K562 (cell line): Measurements from ENCODE around the gene MARCHF3. TPM values are rescaled to one million over a fixed set of nuclear protein-coding genes. Genes with fewer than 3 reads are reported as not detected.

Source experiments
- ATAC-seq: fragments of 200-7000 bp; cut with Tn5 transposase; 3 replicates; pipeline ENCODE4 v1.9.1; 2020; ENCODE audit warnings: moderate library complexity
- BruUV-seq: library from RNA; stranded (reverse); fragments of 400-500 nt; replicated peaks from 2 replicates; lab custom pipeline; 2021; lab: Mats Ljungman, UMichigan
- CTCF ChIA-PET: fragments of 300-600 bp; formaldehyde crosslinking; extraction: SDS; loops from one replicate; lab custom pipeline; 2021; ENCODE audit warnings: low intra/inter-chr PET ratio; lab: Yijun Ruan, JAX
- POLR2A ChIA-PET: fragments of 300-600, 350-650 bp; sonication (Branson Sonifier 250); formaldehyde crosslinking; extraction: SDS; loops from one replicate; lab custom pipeline; 2021; ENCODE audit warnings: antibody characterized with exemption, inconsistent platforms; lab: Yijun Ruan, JAX
- DNase-seq, 4 experiments: peaks; one replicate each; pipeline versions ENCODE4 v3.0.0 to v3.0.0-alpha.2; 2011 to 2018; ENCODE audit warnings: low spot score in 3 of 4, mixed read lengths in 3 of 4; ENCODE audit errors: extremely low read depth in 1 of 4
- FAIRE-seq: peaks from 2 replicates; lab custom pipeline; 2011; peaks lifted over from hg19 to GRCh38; lab: Jason Lieb, UNC
- H2AFZ ChIP-seq: 2 replicates; pipeline ENCODE4 v1.6.0; 2011; ENCODE audit warnings: low read depth, low read length, control low read depth, inconsistent platforms
- H3K27ac ChIP-seq: fragments of 200-600 bp; 3 replicates; pipeline ENCODE4 v1.8.0; 2011; ENCODE audit warnings: low read depth, mild to moderate bottlenecking, control low read depth, inconsistent platforms, low read length, moderate library complexity, mixed read lengths; ENCODE audit errors: extremely low read depth
- H3K27me3 ChIP-seq, 2 experiments: fragments of 300-600 bp in 1 of 2; 2 replicates in 1 of 2; 3 replicates in 1 of 2; pipeline versions ENCODE4 v1.6.0 to v1.8.0; 2011; ENCODE audit warnings: inconsistent platforms in 2 of 2, low read length in 2 of 2, mild to moderate bottlenecking in 1 of 2, mixed read lengths in 1 of 2, moderate library complexity in 1 of 2; ENCODE audit not compliant: control insufficient read depth in 2 of 2, insufficient read depth in 2 of 2
- H3K36me3 ChIP-seq: fragments of 300-600 bp; 3 replicates; pipeline ENCODE4 v1.8.0; 2011; ENCODE audit warnings: mild to moderate bottlenecking, low read length, inconsistent platforms; ENCODE audit not compliant: control insufficient read depth, insufficient read depth
- H3K4me1 ChIP-seq, 2 experiments: fragments of 200-600 bp in 1 of 2; replicated peaks in 1 of 2; 2 replicates in 1 of 2; 3 replicates in 1 of 2; pipeline versions ENCODE4 v1.5.1 to v1.8.0; 2011; ENCODE audit warnings: inconsistent platforms in 2 of 2, low read length in 2 of 2, mild to moderate bottlenecking in 1 of 2, mixed read lengths in 1 of 2, moderate library complexity in 1 of 2; ENCODE audit not compliant: control insufficient read depth in 2 of 2, insufficient read depth in 2 of 2
- H3K4me2 ChIP-seq: 2 replicates; pipeline ENCODE4 v1.6.1; 2011; ENCODE audit warnings: low read length, control low read depth, inconsistent platforms, mixed read lengths; ENCODE audit not compliant: insufficient read depth
- H3K4me3 ChIP-seq: fragments of 200-600 bp; sonication (generic), shearing (Covaris generic); 2 replicates; pipeline ENCODE4 v1.5.1; 2016; ENCODE audit warnings: control low read depth, inconsistent platforms
- H3K79me2 ChIP-seq: fragments of 200-600 bp; 3 replicates; pipeline ENCODE4 v1.8.0; 2011; ENCODE audit warnings: low read length, inconsistent platforms; ENCODE audit not compliant: control insufficient read depth, insufficient read depth
- H3K9ac ChIP-seq, 2 experiments: 2 replicates each; pipeline versions ENCODE4 v1.6.0 to v1.6.1; 2011; ENCODE audit warnings: low read depth in 2 of 2, low read length in 2 of 2, control low read depth in 1 of 2, inconsistent platforms in 1 of 2, mild to moderate bottlenecking in 1 of 2, mixed read lengths in 1 of 2; ENCODE audit not compliant: insufficient read depth in 1 of 2
- H3K9me1 ChIP-seq: one replicate; pipeline ENCODE4 v1.6.0; 2011; ENCODE audit warnings: inconsistent platforms, mild to moderate bottlenecking, low read length, moderate library complexity; ENCODE audit not compliant: control insufficient read depth, insufficient read depth
- H3K9me3 ChIP-seq: replicated peaks from 2 replicates; pipeline ENCODE4 v1.5.1; 2011; ENCODE audit warnings: low read depth, low read length, inconsistent platforms; ENCODE audit not compliant: control insufficient read depth, insufficient read depth
- H4K20me1 ChIP-seq: replicated peaks from 2 replicates; pipeline ENCODE4 v1.6.1; 2011; ENCODE audit warnings: low read length, inconsistent platforms, mixed read lengths; ENCODE audit not compliant: control insufficient read depth, insufficient read depth
- BCOR ChIP-seq: fragments of 450-650 bp; IDR thresholded peaks from 2 replicates; pipeline ENCODE4 v1.6.1; 2016
- BMI1 ChIP-seq: fragments of 150-350 bp; IDR thresholded peaks from 2 replicates; pipeline ENCODE4 v1.6.1; 2014; ENCODE audit warnings: low read length
- ETV5 ChIP-seq: sonication (generic); formaldehyde crosslinking; IDR thresholded peaks from 2 replicates; pipeline ENCODE4 v1.4.0; 2020; ENCODE audit warnings: low read depth, mild to moderate bottlenecking, missing genetic modification reagents
- NR2C1 ChIP-seq, 2 experiments: fragments of 450-650 bp; IDR thresholded peaks; 2 replicates each; pipeline ENCODE4 v1.6.1; 2017; ENCODE audit warnings: mild to moderate bottlenecking in 2 of 2, antibody characterized with exemption in 1 of 2, inconsistent platforms in 1 of 2, missing compliant biosample characterization in 1 of 2, missing genetic modification characterization in 1 of 2
- NUFIP1 ChIP-seq: fragments of 450-650 bp; IDR thresholded peaks from 2 replicates; pipeline ENCODE4 v1.6.1; 2018; ENCODE audit not compliant: partially characterized antibody
- PRPF4 ChIP-seq: fragments of 200-400 bp; formaldehyde crosslinking; IDR thresholded peaks from one replicate; pipeline ENCODE4 v1.6.1; 2017; ENCODE audit warnings: low read length, low read depth, mild to moderate bottlenecking; ENCODE audit not compliant: insufficient read depth, poor library complexity, severe bottlenecking
- TBP ChIP-seq: optimal IDR thresholded peaks from 2 replicates; pipeline ENCODE3; 2011; ENCODE audit warnings: low read depth, low read length, improper control_type of control experiment
- ZFPM2 ChIP-seq: fragments of 250-450 bp; sonication (Bioruptor Pico); IDR thresholded peaks from 2 replicates; pipeline ENCODE4 v1.5.1; 2022; ENCODE audit warnings: mild to moderate bottlenecking
- ZNF347 ChIP-seq: fragments of 450-650 bp; formaldehyde crosslinking; IDR thresholded peaks from 2 replicates; pipeline ENCODE4 v1.4.0; 2020; ENCODE audit warnings: low read depth, mild to moderate bottlenecking, moderate library complexity
- ZNF584 ChIP-seq: fragments of 200-800 bp; sonication (Bioruptor generic); IDR thresholded peaks from 2 replicates; pipeline ENCODE4 v1.6.1; 2016; ENCODE audit warnings: low read depth, mild to moderate bottlenecking, missing genetic modification characterization, missing compliant biosample characterization
- WGBS: fragments of 100-300 bp; shearing (Covaris generic); methylation state at CpG from one replicate; pipeline ENCODE4 v1.1.6; 2016; ENCODE audit warnings: low coverage, mixed read lengths; ENCODE audit not compliant: insufficient coverage; ENCODE audit errors: missing lambda C conversion rate; 5-methylcytosine and 5-hydroxymethylcytosine counted together
- in situ Hi-C: fragments of 300-500 bp; cut with MboI; formaldehyde crosslinking; loops from 4 replicates; pipeline ENCODE4 v1.15.0; 2018; ENCODE audit warnings: inconsistent platforms, mixed read lengths
- intact Hi-C: fragments of 100-400 bp; cut with micrococcal nuclease; formaldehyde crosslinking; loops from 2 replicates; pipeline ENCODE4 v1.14.2; 2022
- polyA plus RNA-seq, 8 experiments: library from polyadenylated mRNA; depleted of rRNA in 4 of 8; stranded (reverse) in 5 of 8; unstranded in 3 of 8; fragments of >200 nt; fragmentation: Nextera tagmentation in 2 of 8; fragmentation: Illumina TruSeq in 1 of 8; extraction: Ambion mirVana in 2 of 8; extraction: Trizol in 1 of 8; gene quantifications; 2 replicates each; pipeline versions ENCODE4 v1.2.1 to v1.2.3, GENCODE V29; 2011 to 2014; ENCODE audit warnings: inconsistent platforms in 1 of 8, missing spikeins in 1 of 8
- total RNA-seq, 7 experiments: library from RNA; depleted of rRNA in 6 of 7; stranded (reverse); fragments of >200 nt in 6 of 7; fragmentation: Illumina TruSeq in 2 of 7; extraction: Trizol in 2 of 7; gene quantifications; 2 replicates each; pipeline versions ENCODE4 v1.2.1 to v1.2.3, GENCODE V29; 2011 to 2021; ENCODE audit warnings: low replicate concordance in 1 of 7
- TF ChIP-seq, protein P1 (sequence below): fragments of 250-450 bp; sonication (Bioruptor Pico); IDR thresholded peaks from 2 replicates; pipeline ENCODE4 v1.4.0; 2020
- TF ChIP-seq, protein P2 (sequence below): sonication (generic); formaldehyde crosslinking; IDR thresholded peaks from 2 replicates; pipeline ENCODE4 v1.8.0; 2022; ENCODE audit warnings: missing genetic modification reagents, mild to moderate bottlenecking, borderline replicate concordance

MARCHF3 gene
- total and polyA plus RNA-seq, 9 of the 15 experiments (the other 6 are each of a cell fraction or from before 2014, with no cell fraction given), result 5.6 to 37.4 (median 16.5) TPM

DNA sequence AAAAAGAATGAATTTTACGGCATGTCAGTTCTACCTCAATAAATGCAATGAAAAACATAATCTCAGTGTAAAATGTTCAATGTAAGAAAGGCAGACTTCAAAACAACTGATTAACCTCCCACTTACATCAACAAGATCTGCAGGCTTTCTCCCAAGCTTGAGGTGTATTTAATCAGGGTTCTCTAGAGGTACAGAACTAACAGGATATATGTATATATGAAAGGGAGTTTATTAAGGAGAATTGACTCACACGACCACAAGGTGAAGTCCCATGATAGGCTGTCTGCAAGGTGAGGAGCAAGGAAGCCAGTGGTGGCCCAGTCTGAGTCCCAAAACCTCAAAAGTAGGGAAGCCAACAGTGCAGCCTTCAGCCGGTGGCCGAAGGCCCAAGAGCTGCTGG, 35.9 kb downstream of the MARCHF3 start:
- no peaks in the 10 kb centered on the region for H3K27me3 ChIP-seq
- no peaks in the 10 kb centered on the region for H3K9me1 ChIP-seq
- no peak overlapping the region for H3K27ac ChIP-seq
- intact Hi-C loops (no loop called here), in situ Hi-C loops (no loop called here)
- H3K9ac ChIP-seq, result no peak overlapping the region
- ATAC-seq (no peak), FAIRE-seq (no peak), DNase-seq (no peak)
- H2AFZ ChIP-seq, result no peak overlapping the region
- ChIA-PET CTCF (no interaction called here), POLR2A (interaction anchor here (1.1 to 1.6 kb wide), 3 partner anchors 10 to 22 kb away, joined by 3 to 5 read pairs (median 5); no protein-coding TSS in a partner anchor)
- no TSS peak for BruUV-seq
- TF ChIP-seq ETV5 (CRISPR knock-in tag) (no peak), TBP (no peak), PRPF4 (no peak), ZFPM2 (no peak), NUFIP1 (no peak), NR2C1 (IDR thresholded peaks at IDR 0.05) (no peak), NR2C1 (tag; IDR thresholded peaks at IDR 0.05) (no peak), BCOR (no peak), BMI1 (no peak), ZNF584 (no peak), ZNF347 (CRISPR knock-in tag) (no peak)
- TF ChIP-seq, protein P1, sequence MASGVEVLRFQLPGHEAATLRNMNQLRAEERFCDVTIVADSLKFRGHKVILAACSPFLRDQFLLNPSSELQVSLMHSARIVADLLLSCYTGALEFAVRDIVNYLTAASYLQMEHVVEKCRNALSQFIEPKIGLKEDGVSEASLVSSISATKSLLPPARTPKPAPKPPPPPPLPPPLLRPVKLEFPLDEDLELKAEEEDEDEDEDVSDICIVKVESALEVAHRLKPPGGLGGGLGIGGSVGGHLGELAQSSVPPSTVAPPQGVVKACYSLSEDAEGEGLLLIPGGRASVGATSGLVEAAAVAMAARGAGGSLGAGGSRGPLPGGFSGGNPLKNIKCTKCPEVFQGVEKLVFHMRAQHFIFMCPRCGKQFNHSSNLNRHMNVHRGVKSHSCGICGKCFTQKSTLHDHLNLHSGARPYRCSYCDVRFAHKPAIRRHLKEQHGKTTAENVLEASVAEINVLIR, result no peak
- TF ChIP-seq, protein P2, sequence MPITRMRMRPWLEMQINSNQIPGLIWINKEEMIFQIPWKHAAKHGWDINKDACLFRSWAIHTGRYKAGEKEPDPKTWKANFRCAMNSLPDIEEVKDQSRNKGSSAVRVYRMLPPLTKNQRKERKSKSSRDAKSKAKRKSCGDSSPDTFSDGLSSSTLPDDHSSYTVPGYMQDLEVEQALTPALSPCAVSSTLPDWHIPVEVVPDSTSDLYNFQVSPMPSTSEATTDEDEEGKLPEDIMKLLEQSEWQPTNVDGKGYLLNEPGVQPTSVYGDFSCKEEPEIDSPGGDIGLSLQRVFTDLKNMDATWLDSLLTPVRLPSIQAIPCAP (CRISPR knock-in tag), result no peak
- no peaks in the 10 kb centered on the region; the same call in 2 of the 3 replicates for H3K36me3 ChIP-seq
- no peaks in the 10 kb centered on the region for H3K9me3 ChIP-seq
- H3K4me1 ChIP-seq, result peaks cover 10 to 49% of the 10 kb centered on the region in 2 experiments
- no peak overlapping the region for H3K4me3 ChIP-seq
- H3K4me2 ChIP-seq, result no peak overlapping the region; the same call in 1 of the 2 replicates
- WGBS, result 77% methylated on average over 4 of the region's 4 CpGs
- peaks cover 79% of the 10 kb centered on the region for H3K79me2 ChIP-seq
- H4K20me1 ChIP-seq, result no peaks in the 10 kb centered on the region
